Fibroblast of lung (primary cell): ENCODE measurements around the gene WASF3.

Experiments used
- EZH2 ChIP-seq: IDR thresholded peaks from 2 replicates; pipeline ENCODE4 v1.5.1; 2012; ENCODE audit warnings: low read length, control low read depth, mild to moderate bottlenecking; ENCODE audit errors: missing control alignments
- TF ChIP-seq, protein P1 (sequence below), 2 donors: IDR thresholded peaks in 1 of 2; conservative IDR thresholded peaks in 1 of 2; 1 replicate in 1 of 2; 2 replicates in 1 of 2; pipeline ENCODE4 v1.5.1; 2011 to 2012; ENCODE audit warnings: low read length in 2 of 2, control low read depth in 1 of 2, inconsistent platforms in 1 of 2, low read depth in 1 of 2, mild to moderate bottlenecking in 1 of 2

DNA sequence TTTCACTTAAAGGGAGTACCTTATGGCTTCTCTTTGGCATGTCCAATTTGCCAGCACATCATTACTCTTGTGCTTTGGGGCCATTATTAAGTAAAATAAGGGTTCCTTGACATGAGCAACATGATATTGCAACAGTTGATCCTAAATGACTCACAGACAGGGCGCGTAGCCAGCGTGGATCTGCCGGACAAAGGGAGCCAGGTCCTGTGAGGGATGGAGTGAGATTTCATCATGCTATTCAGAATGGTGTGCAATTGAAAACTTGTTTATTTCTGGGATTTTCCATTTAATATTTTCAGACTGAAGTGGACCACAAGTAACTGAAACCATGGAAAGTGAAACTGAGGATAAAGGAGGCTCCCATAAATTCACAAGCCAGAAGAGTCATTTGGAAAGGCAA lies 48.6 kb upstream of the WASF3 start:
- TF ChIP-seq, protein P1, sequence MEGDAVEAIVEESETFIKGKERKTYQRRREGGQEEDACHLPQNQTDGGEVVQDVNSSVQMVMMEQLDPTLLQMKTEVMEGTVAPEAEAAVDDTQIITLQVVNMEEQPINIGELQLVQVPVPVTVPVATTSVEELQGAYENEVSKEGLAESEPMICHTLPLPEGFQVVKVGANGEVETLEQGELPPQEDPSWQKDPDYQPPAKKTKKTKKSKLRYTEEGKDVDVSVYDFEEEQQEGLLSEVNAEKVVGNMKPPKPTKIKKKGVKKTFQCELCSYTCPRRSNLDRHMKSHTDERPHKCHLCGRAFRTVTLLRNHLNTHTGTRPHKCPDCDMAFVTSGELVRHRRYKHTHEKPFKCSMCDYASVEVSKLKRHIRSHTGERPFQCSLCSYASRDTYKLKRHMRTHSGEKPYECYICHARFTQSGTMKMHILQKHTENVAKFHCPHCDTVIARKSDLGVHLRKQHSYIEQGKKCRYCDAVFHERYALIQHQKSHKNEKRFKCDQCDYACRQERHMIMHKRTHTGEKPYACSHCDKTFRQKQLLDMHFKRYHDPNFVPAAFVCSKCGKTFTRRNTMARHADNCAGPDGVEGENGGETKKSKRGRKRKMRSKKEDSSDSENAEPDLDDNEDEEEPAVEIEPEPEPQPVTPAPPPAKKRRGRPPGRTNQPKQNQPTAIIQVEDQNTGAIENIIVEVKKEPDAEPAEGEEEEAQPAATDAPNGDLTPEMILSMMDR (conservative IDR thresholded peaks at IDR 0.05 in 1 of 2, IDR thresholded peaks at IDR 0.05 in 1 of 2; ENCODE audit: low read depth in 1 of 2, low read length in 2 of 2), result no peak
- TF ChIP-seq EZH2, result no peak
